RCC 7860 (cell line): Measurements from ENCODE around the gene KCNE4.

ENCODE experiments used
- DNase-seq: peaks from one replicate; pipeline ENCODE4 v3.0.0-alpha.2; 2015; ENCODE audit warnings: low spot score
- FAIRE-seq: peaks from 2 replicates; lab custom pipeline; 2012; peaks lifted over from hg19 to GRCh38; lab: Jason Lieb, UNC

KCNE4 gene, protein sequence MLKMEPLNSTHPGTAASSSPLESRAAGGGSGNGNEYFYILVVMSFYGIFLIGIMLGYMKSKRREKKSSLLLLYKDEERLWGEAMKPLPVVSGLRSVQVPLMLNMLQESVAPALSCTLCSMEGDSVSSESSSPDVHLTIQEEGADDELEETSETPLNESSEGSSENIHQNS

DNA sequence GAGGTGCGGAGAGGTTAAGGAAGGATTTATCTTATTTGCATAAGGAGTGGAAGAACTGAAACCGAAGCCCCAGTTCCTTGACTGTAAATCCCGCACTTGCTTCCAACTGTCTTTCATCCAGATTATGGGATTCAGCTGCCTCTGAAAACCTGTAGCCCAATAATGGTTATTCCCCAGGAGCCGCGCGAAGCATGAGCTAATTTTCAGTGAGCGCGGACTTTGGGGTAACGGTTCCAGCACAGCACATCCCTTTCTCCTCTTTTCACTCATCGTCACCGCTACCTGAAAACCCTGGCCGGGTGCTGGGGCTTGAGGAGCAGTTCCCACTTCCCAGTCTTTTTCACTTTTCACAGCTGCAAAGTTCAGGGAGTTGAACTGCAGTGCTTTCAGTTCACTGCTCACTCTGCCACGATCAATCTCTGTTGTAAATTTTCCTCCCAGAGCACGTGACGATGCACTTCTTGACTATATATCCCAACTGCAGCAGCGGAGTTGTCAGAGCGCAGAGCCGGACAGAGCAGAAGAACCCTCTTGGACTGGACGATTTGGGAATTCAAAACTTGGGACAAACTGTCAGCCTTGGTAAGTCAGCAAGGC lies at the start of gene KCNE4:
TSS of gene KCNE4 (plus strand) at position 498 of the 597 bp plus-strand sequence. CDS start 641 bp downstream, outside the sequence.
- FAIRE-seq (no peak), DNase-seq (no peak)

DNA sequence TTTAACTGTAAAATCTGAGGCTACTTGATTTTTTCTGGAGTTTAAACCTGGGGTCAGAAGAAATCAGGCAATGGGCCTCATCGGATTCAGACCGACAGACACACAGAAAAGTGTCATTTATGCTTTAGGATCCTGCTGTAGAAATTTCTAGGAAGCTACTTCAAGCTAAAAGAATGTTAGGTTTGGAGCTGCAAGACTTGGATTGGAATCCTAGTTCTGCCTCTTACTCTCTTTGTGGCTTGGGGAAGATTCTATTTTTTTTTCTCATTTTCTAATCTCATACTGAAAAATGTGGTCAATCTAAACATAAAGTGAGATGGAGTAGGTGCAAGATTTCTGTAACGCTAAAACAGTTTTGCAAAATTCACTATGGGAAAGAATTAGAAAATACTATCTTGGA lies 48.8 kb upstream of the KCNE4 start:
- DNase-seq (no peak), FAIRE-seq (no peak)

DNA sequence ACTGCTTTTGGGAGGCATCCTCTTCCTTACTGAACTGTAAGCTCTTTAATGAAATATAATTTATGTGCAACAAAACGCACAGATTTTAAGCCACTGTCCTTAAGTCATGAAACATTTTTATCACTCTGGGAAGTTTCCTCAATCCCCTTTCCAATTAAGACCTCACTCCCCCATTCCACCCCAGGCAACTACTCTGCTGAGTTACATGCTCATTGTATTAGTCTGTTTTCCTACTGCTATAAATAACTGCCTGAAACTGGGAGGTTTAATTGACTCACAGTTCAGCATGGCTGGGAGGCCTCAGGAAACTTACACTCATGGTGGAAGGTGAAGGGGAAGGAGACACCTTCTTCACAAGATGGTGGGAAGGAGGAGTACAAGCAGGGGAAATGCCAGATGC lies 46.5 kb upstream of the KCNE4 start:
- no peak for DNase-seq

DNA sequence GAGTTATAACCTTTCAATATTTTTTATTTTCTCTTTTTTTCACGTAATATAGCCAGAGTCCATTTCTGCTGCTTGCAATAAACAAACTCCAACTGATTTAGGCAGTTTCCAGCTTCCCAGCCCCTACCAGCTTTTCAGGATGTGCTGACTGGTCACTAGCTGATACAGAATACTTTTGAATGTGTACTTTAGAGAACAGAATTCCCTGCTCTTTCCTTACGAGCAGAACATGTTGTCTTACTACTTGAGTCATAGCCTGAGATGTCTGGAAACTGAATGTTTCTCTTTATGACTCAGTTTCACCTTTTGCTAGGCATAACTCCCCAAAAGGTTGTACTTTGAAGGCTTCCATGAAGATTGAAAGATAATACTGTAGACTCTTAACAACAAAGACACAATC lies 44.5 kb upstream of the KCNE4 start:
- FAIRE-seq, result no peak
- DNase-seq, result no peak

More for the DNA sequence above, 46.5 kb upstream of the KCNE4 start:
- FAIRE-seq, result no peak

DNA sequence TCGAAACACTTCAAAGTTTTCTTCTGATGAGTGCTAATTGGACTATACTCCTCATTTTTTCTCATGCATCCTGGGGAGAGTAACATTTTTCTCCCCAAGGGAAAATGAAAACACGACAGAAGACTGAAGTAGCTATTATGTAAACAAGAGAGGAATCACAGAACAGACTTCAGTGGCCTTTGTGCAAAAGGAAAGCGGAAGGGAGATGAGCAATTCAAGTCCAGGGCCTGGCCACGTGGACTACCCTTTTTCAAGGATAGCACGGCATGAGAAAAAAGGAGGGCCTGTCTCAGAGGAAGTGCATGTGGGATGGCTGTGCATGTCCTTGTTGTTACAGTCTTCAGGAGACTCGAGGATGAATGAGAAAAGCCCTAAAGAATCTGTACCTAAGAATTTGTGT lies 43.8 kb upstream of the KCNE4 start:
- no peak for FAIRE-seq

DNA sequence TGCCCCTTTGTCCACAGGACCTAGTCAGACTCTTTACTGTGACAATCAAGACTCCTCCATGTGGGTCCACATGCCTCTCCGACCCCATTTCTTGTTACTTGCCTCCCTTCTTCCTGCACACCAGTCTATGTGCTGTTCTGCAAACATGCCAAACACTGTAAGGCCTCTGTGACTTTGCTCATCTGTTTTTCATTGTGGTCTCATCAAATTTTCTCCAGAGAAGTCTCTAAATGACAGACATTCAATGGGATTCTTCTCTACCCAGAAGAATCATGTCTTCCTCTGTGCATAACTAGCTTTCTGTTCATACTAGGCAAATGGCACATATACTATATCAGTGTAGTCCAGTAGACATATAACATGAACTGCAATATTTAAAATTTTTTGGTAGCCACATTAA lies 43.0 kb upstream of the KCNE4 start:
- FAIRE-seq (no peak), DNase-seq (no peak)

More for the DNA sequence above, 43.8 kb upstream of the KCNE4 start:
- no peak for DNase-seq

DNA sequence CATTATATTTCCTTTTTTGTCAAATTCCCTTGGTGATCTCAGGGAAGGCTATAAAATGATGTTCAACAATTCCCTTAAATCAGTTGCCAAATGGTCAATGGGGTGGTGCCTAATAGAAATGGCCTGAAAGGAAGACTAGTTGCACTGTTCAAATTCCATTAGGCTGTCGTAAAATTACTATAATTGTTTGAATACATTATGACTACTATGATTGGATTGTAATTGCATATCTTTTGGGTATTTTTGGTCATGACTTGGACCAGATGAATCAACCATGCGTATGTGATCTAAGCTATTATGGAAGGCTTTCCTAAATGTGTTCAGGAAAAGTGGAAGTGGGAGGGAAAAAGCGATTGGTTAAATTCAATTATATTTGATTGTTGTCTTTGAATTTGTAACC lies 41.3 kb upstream of the KCNE4 start:
- FAIRE-seq, result no peak

DNA sequence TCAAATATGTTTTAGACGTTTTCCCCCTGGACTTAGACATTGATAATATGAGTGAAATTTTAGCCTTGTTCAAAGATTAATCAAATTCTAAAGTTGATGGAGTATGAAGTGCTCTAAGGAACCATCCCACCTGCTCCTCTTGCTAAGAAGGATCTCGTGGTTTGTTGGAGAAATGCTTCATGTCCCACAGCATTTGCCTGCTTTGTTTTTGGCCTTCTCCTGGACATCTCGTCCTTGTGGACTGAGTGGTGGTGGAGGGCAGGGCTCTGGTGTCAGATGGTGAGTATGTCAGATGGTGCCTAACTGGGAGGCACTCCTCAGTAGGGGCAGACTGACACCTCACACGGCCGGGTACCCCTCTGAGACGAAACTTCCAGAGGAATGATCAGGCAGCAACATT lies 39.7 kb upstream of the KCNE4 start:
- DNase-seq (no peak), FAIRE-seq (no peak)

More for the DNA sequence above, 41.3 kb upstream of the KCNE4 start:
- DNase-seq, result no peak

DNA sequence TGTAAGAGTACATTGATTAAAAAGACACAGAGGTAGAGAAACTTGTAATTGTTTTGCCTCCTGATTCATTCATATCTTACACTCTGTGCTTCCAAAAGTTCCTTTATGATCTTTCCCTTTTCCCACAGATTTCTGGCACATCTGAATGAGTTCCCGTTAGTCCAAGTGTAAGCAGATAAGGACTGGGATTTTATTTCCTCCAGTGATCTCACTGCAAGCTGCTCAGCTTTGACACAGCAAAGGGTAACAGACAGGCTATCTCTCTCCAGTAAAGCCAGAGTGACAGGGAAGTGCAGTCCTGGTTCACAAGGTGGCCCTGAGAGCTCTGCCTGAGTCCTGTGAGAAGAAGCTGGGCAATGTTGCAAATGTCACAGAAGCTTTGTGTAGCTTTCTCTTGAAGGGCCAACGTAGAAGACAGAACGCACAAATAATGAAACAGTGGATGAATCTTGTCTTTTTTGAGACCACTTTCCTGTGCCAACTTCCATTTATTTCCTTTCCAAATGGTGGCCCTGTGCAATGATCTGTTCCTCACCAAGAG lies 32.5 kb upstream of the KCNE4 start:
- no peak for DNase-seq

DNA sequence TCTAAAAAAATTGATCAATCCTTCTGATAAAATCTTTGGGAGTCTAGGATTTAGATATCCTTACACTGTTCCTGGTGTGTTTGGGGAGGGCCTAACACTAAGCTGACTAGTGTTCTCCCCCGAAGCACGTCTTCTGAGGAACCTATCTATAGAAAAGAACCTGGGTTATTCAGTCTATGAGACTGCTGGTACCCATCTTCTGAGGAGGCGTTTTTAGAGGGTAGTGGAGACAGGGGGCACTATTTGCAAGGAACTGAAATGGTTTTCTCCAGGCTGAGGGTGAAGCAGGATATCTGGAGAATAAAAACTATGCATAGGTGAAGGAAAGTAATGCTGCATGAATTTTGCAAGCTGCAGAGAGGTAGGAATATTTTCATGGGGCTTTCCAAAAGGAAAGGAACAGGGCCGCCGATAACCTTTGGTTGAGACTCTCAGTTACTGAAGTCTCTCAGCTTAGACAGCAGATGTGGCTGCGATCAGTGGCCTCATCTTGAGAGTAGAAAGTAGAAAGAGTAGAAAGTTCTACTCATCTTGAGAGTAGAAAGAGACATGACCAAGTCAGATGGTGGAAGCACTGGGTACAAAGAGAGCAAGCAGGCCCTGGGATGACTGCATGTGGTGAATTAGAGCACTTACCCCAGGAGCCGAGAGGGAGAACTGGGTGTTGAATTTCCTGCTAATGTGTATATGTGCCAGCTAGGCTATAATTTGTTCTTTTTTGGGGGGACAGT lies 31.8 kb upstream of the KCNE4 start:
- no peak for FAIRE-seq
- no peak for DNase-seq

More for the DNA sequence above, 32.5 kb upstream of the KCNE4 start:
- no peak for FAIRE-seq

DNA sequence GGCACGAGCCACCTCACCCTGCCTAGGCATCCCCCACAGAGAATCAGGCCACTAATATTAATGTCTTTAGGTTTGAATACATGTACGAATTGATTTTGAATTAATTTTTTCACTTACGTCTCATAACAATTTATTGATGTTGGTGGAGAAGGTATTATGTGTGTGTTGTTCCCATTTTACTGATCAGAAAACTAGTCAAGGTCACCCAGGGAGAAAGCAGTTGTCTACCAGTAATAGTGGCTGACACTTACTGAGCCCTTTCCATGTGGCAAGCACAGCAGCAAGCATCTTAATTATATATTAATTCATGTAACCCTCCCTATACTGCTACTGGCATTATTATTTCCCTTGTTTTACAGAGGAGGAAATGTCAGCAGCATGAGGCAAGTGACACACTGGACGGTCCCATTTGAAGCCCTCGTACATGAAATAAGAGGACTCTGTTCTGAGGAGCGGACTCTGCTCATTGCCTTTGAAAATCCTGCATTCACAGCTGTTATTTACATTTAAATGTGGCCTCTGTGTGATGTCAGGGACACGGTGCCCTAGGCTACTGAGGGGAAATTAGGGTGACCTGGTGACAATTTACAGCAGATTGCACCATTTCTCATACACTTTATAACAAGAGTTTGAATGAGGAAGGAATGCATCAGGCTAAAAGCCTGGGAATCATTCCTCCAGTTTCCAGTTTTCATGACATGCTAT lies 30.9 kb upstream of the KCNE4 start:
- no peak for DNase-seq

DNA sequence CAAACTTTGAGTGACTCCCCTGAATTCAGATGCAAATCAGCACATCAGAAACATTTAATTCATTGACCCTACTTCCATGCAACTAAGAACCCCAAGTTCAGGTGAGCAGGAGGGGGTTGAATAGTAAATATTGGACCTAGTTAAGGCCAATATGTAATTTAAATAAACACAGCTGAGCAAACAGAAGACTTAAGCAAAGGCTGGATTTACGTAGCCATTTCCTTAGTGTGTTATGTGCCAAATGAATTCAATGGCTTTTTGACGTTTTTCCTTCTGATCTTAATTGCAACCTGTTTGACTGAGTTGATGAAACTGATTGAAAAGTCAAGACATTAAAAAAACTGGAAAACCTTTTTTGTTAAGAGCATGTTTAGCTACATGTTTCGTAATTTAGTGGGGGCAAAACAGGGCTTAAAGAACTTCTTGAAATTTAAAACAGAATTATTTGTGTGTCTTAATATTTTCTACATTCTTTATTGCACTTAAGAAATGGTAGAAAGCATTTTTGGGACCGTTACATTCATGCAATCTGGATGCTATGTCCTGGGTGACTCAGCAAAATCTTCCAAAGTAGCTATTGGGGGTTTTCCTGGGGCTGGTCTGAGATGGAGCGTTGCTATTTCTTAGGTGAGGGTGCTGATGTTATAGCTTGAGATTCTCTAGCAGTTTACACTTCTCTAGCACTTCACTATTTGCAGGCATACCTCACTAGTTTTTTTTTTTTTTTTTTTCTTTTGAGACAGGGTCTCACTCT lies 25.5 kb upstream of the KCNE4 start:
- FAIRE-seq, result no peak
- no peak for DNase-seq

More for the DNA sequence above, 30.9 kb upstream of the KCNE4 start:
- no peak for FAIRE-seq

DNA sequence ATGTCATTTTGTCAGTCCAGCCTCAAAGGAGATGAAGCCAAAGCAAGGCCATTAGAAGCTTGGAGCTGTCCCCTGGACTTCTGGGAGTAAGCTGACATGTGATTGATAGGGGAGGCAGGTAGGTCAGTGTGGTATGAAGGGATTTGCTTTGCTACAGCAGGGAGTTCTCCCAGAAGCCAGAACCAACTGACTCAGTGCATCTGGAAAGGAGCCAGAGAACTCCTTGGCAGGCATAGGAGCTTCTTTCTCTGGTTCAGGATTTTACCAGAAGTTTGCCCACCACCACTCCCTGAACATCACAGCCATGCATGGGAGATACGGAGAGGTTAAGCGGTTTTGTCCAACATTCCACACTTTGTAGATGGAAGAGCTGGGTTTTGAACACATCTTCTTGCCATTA lies 24.5 kb upstream of the KCNE4 start:
- peak; percentile 90 for DNase-seq
- FAIRE-seq, result peak; percentile 98

DNA sequence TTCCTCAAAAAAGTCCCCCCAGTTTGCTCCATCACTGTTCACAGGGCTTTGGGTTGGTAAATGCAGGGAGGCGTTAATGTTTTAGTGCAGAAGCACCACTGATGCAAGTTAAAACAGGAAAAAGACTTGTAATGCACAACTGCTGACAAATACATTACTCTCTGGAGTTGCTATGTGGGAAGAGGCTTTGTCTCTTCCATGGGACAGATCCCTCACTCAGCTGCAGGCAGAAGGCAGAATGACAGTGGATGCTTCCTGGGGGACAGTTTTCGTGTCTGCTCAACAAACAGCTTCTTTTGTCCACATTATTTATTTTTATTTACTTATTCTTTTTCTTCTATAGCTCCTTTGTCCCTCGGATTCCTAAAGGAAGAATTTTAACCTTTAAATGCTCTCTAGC lies 22.7 kb upstream of the KCNE4 start:
- FAIRE-seq, result no peak

DNA sequence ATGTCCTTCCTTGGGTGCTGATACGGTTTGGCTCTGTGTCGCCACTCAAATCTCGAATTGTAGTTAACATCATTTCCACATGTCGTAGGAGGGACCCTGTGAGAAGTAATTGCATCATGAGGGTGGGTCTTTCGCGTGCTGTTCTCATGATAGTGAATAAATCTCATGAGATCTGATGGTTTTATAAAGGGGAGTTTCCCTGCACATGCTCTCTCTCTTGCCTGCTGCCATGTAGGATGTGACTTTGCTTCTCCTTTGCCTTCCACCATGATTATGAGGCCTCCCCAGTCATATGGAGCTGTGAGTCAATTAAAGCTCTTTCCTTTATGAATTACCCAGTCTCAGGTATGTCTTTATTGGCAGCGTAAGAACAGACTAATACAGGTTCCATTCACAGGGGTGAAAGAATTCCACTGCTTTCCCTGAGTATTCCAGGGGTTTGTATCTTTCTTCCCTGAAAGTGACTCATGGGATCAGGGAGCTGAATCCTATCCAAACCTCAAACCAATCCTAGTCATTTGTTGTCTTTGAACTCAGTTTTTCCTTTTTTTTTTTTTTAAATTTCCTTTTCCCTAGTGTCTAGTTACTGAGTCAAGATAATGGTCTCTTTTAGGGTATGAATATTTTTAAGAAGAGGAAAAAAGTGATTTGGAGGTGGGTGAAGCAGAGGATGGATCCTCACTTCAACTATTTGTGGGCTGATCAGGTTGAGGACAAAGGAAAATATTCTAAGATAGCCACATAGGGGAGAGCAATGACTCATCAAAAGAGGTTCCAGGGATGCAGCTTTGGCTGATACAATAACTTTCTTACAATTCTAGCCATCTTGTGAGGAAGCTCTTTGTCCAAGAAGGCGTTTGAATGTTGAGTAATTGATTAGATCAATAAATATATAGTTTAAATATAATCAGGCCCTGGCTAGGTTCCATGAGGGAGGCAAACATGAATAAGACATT lies 19.5 kb upstream of the KCNE4 start:
- FAIRE-seq, result peak; percentile 92
- DNase-seq, result peak; percentile 67

More for the DNA sequence above, 22.7 kb upstream of the KCNE4 start:
- no peak for DNase-seq

DNA sequence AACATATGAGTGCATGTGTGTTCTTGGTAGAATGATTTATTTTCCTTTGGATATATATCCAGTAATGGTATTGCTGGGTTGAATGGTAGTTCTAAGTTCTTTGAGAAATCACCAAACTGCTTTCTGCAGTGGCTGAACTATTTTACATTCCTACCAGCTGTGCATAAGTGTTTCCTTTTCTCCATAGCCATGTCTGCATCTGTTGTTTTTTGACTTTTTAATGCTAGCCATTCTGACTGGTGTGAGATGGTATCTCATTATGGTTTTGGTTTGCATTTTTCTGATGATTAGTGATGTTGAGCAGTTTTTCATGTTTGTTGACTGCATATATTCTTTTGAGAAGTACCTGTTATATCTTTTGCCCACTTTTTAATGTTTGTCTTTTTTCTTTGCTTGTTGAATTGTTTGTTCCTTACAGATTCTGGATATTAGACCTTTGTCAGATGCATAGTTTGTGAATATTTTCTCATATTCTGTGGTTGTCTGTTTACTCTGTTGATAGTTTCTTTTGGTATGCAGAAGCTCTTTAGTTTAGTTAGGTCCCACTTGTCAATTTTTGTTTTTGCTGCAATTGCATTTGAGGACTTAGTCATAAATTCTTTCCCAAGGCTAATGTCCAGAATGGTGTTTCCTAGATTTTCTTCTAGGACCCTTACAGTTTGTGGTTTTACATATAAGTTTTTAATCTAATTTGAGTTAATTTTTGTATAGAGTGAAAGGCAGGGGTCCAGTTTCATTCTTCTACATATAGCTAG lies 17.6 kb upstream of the KCNE4 start:
- DNase-seq (no peak), FAIRE-seq (no peak)

DNA sequence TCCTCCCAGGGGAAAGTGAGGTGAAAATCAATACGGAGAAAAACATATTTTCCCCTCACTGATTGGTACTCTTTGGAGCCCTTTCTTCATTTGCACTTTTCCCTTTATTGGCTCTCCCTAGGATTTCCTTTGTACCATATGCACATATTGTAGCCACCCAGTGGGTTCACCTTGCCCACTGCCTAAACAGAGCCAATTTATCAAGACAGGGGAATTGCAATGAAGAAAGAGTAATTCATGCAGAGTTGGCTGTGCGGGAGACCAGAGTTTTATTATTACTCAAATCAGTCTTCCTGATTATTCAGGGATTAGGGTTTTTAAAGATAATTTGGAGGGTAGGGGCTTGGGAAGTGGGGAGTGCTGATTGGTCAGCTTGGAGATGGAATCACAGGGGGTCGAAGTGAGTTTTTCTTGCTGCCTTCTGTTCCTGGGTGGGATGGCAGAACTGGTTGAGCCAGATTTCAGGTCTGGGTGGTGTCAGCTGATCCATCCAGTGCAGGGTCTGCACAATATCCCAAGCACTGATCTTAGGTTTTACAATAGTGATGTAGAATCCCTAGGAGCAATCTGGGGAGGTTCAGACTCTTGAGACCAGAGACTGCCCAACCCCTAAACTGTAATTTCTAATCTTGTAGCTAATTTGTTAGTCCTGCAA lies 15.1 kb upstream of the KCNE4 start:
- DNase-seq, result no peak
- FAIRE-seq, result no peak

DNA sequence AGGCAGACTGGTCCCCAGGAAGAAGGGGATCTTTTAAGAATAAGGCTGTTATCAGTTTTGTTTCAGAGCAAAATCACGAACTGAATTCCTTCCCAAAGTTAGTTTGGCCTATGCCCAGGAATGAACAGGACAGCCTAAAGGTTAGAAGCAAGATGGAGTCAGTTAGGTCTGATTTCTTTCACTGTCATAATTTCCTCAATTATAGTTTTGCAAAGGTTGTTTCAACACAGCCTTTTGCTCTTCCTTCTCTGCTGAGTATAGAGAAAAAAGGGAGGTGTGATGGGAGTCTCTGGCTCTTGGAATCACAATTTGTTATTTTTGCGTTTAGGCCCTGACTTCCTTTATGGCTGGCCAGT lies 14.6 kb upstream of the KCNE4 start:
- no peak for FAIRE-seq

More for the DNA sequence above, 14.6 kb upstream of the KCNE4 start:
- DNase-seq, result no peak
